DMS 273 (cell line): ENCODE data around the gene TXNRD2.
"Not testable (repeated sequence)": the region's sequence is repeated elsewhere in the genome, so short reads cannot be mapped to it uniquely, and the experiment has no call there.

Experiments
- DNase-seq: peaks from one replicate; lab custom pipeline; 2025; ENCODE audit not compliant: unreplicated experiment; lab: John Stamatoyannopoulos, UW

Gene TXNRD2

DNA sequence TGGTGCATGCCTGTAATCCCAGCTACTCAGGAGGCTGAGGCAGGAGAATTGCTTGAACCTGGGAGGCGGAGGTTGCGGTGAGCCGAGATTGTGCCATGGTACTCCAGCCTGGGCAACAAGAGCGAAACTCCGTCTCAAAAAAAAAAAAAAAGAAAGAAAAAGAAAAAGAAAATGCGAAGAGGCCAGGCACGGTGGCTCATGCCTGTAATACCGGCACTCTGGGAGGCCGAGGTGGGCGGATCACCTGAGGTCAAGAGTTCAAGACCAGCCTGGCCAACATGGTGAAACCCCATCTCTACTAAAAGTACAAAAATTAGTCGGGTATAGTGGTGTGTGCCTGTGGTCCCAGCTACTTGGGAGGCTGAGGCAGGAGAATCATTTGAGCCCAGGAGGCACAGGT is 15.6 kb downstream of the TXNRD2 start:
- not testable (repeated sequence) for DNase-seq

- no peak for DNase-seq
Observed at GRCh38 chr22:19923914-19924513, 17.6 kb downstream of the TXNRD2 start.

DNA sequence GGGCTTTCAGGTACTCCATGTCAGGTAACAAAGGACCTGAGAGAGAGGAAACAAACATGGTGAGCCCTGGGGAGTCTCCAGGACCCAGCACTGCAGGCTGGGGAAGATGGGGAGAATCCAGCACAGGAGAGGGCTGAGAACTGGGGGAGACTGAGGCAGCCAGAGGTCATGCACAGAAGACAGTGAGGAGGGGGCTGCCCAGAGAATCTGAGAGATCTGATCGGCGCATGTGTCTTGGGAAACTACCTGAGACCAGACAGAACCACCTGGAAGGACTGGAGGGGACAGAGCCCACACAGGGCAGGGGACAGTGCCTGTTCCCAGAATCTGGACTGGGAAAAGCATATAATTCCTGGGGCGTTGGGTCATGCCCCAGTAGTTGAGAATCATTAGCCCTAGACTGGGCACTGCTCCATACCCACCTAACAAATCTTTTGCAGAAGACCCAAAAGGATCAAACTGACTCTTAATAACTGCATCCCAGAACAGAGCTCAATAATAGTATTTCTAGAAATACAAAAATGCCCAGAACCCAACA is 20.0 kb downstream of the TXNRD2 start:
- no peak for DNase-seq

GRCh38 chr22:19919701-19920363 is 21.8 kb downstream of the TXNRD2 start:
- no peak for DNase-seq

- DNase-seq = no peak
Observed at GRCh38 chr22:19918332-19919106, 23.1 kb downstream of the TXNRD2 start.

DNA sequence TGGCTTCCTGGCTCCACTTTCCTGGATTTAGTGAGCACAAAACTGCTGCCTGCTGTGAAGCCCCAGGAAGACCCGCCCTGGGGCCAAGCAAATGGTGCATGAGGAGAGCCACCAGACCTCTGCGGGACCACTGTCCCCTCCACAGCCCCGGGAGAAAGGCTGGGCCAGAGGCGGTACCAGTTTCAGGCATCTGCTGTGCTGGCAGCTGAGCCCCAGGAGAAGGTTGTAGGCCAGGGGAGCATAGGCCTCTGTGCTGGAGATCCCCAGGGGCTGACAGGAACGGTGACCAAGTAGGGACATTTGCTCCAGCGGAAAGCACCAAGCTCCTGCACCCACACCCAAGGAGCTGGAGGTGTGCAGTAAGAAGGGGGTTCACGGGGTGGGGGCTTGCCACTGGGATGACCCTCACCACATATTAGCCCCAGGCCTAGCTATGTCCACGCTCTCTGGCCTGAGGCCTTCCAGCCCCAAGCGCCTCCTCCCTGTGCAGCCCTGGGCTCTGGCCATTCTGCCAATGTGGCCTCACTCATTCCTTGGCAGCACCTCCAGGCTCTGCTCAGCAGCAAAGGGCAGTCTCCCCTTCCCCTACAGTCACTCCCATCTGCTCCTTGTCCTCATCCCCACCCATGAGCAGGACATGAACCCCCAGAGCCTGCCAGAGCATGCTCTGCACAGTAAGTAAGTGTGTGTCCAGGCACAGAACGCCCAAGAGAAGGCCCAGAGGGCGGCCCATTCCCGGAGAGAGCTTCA is 24.1 kb downstream of the TXNRD2 start:
- no peak for DNase-seq

DNA sequence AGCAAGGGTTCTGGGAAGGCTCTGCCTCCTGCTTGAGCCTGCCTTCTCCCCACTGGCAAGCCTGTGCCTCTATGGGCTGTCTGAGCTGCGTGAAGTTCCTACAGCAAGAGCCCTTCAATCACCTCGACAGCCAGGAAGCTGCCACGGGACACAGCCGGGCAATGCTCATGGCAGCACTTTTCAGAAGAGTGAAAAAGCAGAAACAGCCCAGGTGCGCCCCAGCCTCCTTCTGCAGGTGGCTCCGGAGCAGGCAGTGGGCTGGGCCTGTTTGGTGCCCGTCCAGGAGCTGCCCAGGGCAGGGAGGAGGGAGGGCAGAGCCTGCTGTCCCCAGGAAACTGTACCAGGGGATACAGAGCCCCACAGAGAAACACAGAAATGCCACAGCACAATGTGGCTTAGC is 24.7 kb downstream of the TXNRD2 start:
- DNase-seq = no peak

- DNase-seq = no peak
Observed at GRCh38 chr22:19916006-19916405, 25.6 kb downstream of the TXNRD2 start.

DNA sequence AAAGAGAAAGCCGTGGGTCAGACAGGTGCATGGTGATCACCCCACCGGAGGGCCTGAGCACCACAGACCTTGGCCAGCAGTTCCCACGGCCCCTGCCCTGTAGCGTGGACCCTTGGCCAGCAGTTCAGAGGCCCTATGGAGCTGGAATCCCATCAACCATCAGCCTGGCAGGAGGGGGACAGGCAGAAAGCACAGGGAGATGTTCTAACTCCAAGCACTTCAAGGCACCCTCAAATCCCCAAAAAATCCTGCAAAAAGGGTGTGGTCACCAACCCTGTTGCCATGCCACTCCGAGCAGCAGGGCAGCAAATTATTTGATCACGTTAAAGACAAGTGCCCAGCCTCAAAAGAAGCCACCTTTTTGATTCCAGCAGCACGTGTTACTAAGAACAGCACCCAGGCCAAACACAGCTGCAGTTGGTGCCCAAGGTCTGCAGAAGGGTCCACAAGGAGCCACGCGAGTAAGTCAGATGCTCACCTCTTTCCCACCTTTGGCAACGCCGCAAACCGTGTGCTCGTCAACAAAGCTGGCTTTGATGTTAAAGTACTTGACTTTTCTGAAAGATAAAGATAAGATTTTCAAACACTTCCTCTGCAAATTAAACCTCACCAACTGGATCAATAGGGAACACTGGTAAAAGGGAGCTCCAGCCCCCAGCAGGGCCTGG is 26.2 kb downstream of the TXNRD2 start:
- DNase-seq = no peak

DNA sequence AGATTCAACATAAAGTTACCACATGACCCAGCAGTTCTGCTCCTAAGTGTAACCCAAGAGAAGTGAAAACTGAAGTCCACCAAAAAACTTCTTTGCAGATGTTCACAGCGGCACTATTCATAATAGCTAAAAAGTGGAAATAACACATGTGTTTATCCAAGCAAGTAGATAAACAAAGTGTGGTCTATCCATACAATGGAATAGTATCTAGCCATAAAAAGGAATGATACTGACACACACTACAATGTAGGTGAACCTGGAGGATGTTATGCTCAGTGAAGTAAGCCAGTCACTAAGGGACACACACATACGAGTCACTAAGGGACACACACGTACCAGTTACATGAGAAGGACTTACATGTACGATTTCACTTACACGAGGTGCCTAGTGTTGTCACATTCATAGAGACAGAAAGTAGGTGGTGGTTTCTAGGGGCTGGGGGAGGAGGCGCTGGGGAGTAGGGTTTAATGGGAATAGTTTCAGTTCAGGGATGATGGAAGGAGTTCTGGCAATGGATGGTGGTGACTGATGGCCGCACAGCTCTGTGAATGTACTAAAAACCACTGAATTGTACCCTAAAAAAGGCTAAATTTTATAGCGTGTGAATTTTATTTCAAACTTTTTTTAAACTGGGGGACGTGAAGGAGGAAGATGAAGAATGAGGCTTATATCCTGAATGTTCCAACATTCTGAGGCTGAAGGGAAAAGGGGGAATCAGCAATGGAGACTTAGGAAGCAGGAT is 27.2 kb downstream of the TXNRD2 start:
- DNase-seq = no peak

DNA sequence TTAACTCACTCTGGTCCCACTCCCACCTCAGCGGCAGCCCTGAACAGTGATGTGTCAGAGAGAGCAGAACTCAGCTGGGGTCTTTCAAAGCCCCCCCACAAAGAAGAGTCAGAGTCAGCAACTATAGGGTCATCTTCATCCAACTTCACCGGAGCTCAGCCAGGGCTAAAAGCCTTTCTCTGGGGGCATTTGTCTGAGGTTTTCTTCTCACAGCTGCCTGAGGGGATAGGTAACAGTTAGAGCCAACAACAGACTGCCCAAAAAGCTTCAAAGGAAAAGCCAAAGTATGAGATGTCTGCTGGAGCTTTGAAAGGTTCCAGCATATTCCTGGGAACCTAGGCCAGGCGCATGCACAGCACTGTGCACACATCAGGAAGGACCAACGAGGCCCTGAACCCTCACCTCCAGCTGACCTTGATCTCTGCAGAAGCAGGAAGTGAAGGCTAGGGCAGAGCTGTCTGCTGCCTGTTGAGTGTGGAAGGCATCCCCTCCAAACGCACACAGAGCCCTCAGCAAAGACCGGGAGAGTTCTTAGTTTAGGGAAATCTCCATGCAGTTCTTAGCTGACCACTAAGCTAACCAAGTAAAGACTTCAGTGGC is 28.2 kb downstream of the TXNRD2 start:
- no peak for DNase-seq

DNA sequence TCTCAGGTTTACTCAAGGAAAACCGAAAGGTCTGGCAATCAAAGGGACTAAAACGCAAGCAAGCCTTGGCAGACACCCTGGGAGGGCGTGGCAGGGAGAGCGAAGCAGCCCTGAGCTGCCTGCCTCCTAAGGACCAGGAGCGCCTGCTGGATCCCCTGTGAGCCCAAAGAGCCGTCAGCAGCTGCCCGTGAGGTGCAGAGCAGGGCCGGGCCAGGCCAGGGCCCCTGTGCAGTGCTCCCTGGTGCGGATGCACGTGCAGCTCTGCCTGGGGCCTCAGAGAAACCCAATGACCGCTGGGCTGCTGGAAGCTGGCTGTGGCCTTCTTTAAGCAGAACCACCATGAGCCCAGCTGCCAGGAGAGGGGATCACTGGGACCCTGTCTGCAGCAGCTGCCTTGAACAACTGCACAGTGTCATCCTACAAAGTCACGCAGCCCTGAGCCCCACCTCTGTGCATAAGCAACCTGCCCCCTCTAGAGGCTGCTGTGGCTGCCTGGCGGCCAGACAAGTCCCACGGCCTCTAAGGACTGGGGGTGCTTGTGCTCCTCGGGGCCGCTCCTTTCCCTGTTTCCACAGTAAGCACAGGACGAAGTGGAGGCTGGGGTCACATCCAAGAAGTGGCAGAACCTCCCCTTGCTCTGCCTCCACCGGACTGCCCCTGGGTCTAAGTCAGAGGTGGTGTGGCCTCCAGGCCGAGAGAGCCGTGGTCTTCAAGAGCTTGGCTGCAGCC is 29.2 kb downstream of the TXNRD2 start:
- DNase-seq = no peak

DNA sequence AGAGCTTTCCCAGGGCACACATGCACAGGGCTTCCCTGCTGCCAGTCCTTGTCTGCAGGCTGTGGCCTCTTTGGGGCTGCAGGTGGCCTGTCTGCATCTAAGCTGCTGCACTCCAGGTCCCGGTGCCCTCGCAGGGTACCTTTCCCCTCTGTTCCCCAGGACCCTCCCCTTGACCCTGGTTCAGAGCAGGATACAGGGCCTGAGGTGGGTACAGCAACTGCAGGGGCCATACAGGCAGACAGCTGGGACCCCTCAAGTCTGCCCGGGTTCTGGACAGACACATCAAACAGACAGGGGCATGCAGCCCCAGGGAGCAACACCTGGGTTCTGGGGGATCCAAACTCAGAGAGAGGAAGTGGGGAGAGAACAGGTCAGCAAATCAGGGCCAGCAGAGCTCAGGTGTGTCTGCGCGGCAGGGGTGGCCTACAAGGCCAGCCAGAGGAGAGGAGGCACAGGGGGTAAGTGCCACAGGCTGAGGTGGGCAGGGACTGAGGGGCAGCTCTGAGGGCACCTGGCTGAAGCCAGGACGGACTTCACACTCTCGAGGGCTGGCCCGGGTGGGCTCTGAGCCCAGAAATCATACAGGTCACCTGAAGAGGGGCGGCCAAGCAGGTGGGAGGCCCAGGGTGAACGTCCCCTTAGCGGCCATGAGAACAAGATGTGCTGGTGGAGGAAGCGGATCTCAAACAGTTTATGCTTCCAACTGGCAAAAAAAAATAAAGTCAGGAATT is 29.9 kb downstream of the TXNRD2 start:
- no peak for DNase-seq

DNA sequence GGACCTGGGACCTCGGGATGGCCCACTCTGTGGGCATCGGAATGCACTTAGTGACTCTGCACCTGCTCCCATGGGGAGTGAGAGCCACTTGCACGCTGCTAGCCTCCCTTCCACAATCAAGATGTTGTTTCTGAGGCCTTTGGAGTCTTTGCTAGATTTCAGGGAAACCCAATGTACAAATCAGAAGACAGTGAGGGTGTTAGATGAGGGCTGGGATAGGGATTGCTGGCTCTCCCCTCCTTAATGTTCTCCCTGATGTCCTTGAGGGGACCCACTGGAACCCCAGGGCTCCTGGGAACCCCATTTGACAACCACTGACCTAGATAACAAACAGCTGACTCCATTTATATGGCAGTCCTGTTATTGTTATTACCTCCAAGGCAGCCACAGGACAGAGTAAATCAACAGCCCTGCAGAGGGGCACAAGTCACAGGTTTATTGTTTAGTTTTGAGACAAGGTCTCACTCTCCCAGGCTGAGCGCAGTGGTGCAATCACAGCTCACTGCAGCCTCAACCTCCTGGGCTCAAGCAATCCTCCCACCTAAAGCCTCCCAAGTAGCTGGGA is 31.4 kb downstream of the TXNRD2 start:
- no peak for DNase-seq

DNA sequence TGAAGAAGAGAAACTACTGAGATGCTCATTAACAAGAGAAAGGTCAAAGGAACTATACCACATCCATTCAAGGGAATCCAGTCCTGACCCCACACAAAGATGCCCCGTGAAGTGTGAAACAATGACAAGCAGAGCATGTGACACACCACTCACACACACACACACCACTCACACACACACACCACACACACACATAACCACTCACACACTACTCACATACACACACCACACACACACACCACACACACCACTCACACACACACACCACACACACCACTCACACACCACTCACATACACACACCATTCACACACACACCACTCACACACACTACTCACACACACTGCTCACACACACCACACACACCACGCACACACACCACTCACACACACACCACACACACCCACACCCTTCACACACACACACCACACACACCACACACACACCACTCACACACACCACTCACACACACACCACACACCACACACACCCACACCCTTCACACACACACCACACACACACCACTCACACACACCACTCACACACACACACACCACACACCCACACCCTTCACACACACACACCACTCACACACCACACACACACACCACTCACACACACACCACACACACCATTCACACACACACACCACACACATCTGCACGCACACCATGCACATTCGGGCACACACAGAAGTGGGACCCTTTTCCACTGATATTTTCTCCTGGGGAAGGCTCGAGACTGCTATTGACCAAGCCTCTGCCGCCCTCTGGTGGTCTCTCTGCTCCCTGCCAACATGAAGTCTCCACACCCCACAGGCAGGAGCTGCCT is 32.1 kb downstream of the TXNRD2 start:
- DNase-seq = peak; percentile 81

- not testable (repeated sequence) for DNase-seq
Observed at GRCh38 chr22:19907902-19908301, 33.7 kb downstream of the TXNRD2 start.

DNA sequence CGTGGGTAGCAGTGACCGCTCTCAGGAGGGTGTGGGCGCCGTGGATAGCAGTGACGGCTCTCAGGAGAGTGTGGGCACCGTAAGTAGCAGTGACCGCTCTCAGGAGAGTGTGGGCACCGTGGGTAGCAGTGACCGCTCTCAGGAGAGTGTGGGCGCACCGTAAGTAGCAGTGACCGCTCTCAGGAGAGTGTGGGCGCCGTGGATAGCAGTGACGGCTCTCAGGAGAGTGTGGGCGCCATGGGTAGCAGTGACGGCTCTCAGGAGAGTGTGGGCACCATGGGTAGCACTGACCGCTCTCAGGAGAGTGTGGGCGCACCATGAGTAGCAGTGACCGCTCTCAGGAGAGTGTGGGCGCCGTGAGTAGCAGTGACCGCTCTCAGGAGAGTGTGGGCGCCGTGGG is 34.8 kb downstream of the TXNRD2 start:
- DNase-seq = not testable (repeated sequence)
